Measurements from ENCODE around the gene LRRK2.
A peak's percentile ranks its signal among the peaks of the same experiment; 100 is the strongest.
"Not testable (repeated sequence)": the region's sequence is repeated elsewhere in the genome, so short reads cannot be mapped to it uniquely, and the experiment has no call there.

Gene LRRK2

DNA sequence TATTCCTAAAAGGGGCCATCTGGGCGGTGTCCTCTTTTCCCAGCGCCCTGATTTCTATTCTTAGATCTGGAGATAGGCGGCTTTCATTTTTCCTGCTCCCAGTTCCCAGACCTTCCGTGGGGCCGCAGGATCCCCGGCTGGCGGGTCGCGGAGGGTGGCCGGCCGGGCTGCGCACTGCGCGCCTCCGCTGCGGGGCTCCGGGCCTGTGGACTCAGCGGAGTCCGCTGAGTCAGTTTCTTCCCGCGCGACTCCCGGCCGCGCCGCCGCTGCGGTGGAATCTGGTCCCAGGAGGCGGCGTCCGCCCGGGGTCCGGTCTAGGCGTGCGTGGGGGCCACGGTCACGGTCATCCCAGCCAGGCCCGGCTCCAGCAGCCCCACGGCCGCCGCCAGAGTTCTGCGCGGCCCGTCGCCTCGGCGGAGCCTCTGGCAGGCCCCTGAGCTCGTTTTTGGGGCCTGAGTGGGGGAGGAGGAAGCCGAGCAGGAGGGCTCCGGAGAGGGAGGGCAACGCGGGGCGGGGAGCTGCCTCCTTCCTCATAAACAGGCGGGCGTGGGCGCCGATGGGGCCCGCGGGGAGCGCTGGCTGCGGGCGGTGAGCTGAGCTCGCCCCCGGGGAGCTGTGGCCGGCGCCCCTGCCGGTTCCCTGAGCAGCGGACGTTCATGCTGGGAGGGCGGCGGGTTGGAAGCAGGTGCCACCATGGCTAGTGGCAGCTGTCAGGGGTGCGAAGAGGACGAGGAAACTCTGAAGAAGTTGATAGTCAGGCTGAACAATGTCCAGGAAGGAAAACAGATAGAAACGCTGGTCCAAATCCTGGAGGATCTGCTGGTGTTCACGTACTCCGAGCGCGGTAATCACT, at the start of gene LRRK2:
Gene LRRK2, plus strand, starts transcription at position 559 of the 853 bp plus-strand sequence. Its CDS starts 135 bp downstream, at position 694.
- DNase-seq (ENCODE audit: low read depth in 2 of 2, low spot score in 1 of 2): peak; percentile 3 to 7

- no peak for DNase-seq (ENCODE audit: low read depth in 2 of 2, low spot score in 1 of 2)
Measured at GRCh38 chr12:40175045-40175444, 49.8 kb upstream of the LRRK2 start.

DNA sequence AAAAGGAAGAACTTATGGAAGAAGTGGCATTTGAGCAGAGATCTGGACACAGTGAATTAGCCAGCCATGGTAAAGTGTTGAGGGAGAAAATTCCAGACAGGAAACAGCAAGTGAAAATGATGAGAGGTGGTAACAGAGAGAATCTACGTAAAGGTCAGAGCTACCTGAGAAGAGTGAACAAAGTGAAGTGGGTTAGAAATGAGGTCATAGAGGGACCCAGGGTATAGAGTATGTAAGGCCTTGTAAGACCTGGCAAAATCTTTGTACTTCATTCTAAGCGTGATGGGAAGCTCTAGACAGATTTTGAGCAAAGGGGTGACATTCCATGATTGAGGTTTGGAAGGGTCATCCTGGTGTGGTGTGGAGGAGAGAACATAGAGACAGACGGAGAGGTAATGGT, 49.3 kb upstream of the LRRK2 start:
- no peak for DNase-seq (ENCODE audit: low read depth in 2 of 2, low spot score in 1 of 2)

DNA sequence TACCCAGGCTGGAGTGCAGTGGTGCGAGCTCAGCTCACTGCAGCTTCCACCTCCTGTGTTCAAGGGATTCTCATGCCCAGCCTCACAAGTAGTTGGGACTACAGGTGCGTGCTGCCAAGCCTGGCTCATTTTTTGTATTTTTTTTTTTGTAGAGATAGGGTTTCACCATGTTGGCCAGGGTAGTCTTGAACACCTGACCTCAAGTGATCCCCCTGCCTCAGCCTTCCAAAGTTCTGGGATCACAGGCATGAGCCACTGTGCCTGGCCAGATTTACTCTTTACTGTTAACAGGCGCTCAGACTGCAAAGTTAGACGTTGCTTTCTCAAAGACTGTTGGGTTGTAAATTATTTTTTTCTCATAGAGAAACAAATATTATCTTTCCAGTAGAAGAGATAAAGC, 46.1 kb upstream of the LRRK2 start:
- no peak for DNase-seq (ENCODE audit: low read depth in 2 of 2, low spot score in 1 of 2)

- no peak for DNase-seq (ENCODE audit: low read depth in 2 of 2, low spot score in 1 of 2)
Measured at GRCh38 chr12:40181490-40181889, 43.3 kb upstream of the LRRK2 start.

DNA sequence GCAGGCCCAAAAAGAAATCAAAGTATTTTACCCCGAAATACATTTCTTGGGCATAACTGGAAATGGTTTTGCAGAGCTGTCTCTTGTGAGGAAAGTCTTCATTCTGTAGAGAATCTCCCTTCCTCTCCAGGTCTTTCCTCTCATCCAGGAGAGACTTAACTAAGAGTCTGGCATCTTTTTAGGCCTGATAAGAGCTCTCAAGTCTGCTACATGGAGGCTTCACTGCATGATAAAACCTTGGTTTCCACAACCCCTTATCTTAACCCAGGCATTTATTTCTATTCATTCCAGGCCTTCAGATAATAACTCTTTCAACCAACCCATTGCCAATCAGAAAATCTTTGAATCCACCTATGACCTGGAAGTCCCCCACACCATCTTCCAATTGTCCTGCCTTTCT, 41.1 kb upstream of the LRRK2 start:
- DNase-seq (ENCODE audit: low read depth in 2 of 2, low spot score in 1 of 2): no peak

GRCh38 chr12:40184493-40185302, 40.1 kb upstream of the LRRK2 start:
- no peak for DNase-seq (ENCODE audit: low read depth in 2 of 2, low spot score in 1 of 2)

DNA sequence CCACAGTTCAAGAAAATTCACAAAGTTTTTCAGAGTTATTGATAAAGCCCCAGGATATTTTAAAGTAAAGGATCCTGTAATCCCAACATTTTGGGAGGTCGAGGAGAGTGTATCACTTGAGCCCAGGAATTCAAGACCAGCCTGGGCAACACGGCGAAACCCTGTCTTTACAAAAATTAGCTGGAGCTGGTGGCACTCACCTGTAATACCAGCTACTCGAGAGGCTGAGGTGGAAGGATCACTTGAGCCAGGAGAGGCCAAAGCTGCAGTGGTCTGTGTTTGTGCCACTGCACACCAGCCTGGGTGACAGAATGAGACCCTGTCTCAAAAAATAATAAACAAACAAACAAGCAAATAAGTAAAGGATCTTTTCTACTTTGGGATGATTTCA, 39.5 kb upstream of the LRRK2 start:
- DNase-seq (ENCODE audit: low read depth in 2 of 2, low spot score in 1 of 2): no peak

- DNase-seq (ENCODE audit: low read depth in 2 of 2, low spot score in 1 of 2): no peak
Measured at GRCh38 chr12:40188558-40189320, 36.1 kb upstream of the LRRK2 start.

DNA sequence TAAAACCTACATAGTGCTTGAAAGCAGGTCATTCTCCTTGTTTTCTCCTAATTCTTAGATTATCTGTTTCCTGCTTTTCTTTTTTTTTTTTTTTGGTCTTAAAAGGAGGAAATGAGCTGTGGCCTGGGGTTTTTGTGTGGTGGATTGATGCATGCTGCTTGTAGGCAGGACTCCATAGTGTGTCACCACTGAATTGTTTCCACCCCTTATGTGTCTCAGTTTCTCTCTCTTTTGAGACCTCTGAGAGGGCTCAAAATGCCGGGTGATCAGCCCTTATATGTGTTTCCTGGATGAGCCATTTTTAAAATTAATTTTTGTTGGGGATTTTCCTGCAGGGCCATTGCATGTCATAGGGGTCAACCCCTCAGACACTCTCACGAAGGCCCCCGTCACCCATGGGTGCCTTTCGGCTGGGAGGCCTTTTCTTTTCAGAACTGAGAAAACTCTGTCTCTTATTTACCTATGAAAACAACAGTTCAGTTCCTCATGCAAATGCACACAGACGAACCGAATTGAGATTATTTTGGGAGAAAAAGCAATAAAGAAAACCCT, 32.0 kb upstream of the LRRK2 start:
- no peak for DNase-seq (ENCODE audit: low read depth in 2 of 2, low spot score in 1 of 2)

DNA sequence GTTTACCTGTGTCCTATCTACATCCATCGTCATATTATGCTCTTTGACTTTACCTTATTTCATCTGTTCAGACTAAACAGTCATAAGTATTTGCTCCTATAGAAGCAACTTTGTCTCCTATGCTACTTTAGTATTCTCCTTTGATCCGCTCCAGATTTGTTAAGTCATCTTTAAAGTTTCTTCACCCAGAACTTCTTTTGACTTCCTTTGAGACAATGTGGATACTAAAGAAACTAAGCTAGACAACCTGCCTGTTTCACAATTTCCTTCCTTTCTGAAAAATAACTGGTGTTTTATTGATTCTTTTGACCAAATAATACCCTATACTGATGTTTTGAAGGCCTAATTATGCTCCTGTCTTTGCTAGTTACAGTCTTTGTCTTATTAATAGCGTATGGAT, 30.0 kb upstream of the LRRK2 start:
- no peak for DNase-seq (ENCODE audit: low read depth in 2 of 2, low spot score in 1 of 2)

DNA sequence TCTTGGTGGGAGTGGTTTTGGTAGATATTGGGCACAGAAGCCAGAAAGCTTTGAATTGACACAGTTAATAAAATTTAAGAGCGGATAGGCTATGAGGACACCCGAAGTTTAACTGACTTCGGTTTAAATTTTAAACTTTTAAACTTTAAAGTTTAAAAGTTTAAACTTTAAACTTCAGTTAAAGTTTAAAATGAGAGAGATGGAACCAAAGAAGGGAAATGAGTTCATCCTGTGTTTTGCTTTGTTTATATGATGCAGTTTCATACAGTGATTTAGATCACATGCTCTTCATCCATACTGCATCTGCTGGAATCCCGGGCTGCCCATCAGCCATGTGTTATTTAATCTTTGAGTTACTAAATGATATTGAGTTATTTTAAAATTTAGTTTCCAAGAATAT, 27.2 kb upstream of the LRRK2 start:
- DNase-seq (ENCODE audit: low read depth in 2 of 2, low spot score in 1 of 2): no peak

- DNase-seq (ENCODE audit: low read depth in 2 of 2, low spot score in 1 of 2): no peak
Measured at GRCh38 chr12:40198601-40199000, 26.2 kb upstream of the LRRK2 start.

DNA sequence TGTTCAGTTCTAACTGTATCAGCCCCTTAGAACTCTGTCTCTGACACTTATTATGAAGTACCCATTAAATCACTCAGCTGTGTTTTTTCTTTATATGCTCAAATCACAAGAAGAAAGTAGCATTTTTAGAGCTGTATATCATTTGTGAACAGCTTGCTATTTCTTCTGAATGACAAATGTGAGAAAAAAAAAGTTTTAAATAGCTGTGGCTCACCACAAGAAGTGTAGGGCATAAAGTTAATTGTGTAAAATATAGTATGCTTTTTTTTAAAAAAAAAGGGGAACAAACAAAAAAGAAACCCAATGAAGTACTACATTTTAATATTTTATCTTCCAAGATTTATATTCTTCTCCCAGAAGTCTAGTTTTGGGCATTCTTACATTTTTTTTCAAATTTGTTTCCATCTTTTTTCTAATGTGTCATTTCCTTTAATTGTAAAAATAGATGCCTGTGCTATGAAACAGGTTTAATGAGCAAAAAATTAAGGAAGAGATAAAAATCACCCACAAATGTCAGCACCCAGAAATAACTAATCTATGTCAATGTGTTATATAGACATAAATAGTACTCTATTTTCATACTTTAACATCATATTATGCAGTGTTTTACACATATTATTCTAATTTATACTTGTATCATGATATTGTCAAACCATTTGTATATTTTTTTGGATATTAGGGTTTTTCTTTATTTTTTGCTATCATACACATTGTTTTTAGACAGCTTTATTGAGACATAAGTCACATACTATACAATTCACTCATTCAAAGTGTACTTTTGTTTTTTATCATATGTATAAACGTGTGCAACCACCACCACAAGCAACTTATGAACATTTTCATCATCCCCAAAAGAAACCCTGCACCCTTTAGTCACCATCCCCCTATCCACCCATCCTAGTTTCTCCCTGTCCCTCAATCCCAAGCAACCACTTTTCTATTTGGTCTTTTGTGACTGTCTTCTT, 22.4 kb upstream of the LRRK2 start:
- no peak for DNase-seq (ENCODE audit: low read depth in 2 of 2, low spot score in 1 of 2)

DNA sequence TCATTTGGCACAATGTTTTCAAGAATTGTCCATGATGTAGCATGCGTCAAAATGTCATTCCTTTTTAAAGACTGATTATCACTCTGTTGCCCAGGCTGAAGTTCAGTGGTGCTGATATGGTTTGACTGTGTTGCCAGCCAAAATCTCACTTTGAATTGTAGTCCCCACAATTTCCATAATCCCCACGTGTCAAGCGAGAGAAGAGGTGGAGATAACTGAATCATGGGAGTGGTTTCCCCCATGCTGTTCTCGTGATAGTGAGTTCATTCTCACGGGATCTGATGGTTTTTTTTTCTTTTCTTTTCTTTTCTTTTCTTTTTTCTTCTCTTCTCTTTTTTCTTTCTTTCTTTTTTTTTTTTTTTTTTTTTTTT, 21.8 kb upstream of the LRRK2 start:
- DNase-seq (ENCODE audit: low read depth in 2 of 2, low spot score in 1 of 2): no peak

DNA sequence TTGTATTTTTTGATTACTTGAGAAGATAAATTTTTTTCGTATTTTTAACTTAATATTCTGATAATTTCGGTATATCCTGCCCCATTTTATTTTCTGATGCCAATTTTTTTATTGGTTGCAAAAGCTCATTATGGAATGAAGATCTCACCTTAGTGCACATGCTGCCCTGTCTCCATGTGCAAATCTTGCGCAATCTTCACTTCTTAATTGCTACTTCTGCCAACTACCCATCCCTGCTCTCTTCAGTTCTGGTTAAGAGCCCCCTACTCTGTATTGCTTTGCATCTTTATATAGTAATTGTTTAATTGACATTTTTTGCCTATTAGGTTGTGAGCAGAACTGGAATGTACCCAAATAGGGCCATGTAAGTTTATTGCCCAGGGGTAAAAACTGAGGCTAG, 20.5 kb upstream of the LRRK2 start:
- no peak for DNase-seq (ENCODE audit: low read depth in 2 of 2, low spot score in 1 of 2)

- DNase-seq (ENCODE audit: low read depth in 2 of 2, low spot score in 1 of 2): no peak
Measured at GRCh38 chr12:40207551-40207950, 17.2 kb upstream of the LRRK2 start.

DNA sequence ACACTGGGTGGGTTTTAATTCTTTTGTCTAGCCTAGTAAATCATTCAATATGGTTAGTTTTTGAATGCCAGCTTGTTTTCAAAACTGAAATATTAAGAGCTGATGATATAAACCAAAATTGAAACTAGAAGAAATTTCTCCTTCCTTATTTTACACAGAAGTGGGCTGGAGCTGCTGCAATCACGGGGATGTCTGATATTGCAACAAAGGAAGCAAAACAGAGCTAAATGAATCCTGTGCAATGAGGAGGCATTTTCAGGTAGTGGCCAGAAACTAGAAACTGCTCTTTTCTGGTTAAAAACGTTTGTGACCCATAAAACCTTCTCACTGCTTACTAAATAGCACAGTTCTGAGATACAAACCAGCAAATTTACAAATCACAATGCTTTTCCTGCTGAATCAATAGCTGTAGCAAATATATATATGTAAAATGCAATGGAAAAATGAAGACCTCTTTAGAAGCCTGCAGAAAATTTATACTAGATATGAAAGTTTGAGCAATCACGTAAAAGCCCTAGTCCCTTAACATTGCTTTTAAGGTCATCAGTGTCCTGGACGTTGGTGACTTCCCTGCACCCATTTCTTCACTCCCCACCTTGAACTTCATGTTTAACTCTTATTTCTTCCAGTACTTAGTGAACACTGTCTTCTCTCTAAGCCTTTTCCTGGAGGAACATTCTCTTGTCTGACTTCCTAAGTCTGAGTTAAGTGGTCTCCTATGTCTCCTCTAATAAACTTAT, 15.9 kb upstream of the LRRK2 start:
- DNase-seq (ENCODE audit: low read depth in 2 of 2, low spot score in 1 of 2): no peak

DNA sequence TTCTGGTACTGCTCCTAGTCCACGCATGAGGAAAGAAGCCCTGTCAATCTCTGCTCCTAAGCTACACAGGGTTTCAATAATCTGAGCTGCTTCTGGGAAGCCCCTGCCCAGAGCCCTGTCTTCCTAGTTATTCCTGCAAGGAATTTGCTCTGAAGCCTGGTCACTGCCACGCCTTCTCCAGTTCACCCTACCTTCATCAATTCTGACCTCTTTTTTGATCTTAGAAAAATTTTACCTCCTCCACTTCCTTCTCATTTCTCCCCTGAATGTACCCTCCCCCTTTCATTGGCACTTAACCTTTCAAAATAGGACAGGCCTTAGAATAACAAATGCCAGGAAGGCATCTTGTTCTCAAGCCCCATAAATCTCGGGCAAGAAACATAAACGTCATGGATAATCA, 14.9 kb upstream of the LRRK2 start:
- DNase-seq (ENCODE audit: low read depth in 2 of 2, low spot score in 1 of 2): no peak

DNA sequence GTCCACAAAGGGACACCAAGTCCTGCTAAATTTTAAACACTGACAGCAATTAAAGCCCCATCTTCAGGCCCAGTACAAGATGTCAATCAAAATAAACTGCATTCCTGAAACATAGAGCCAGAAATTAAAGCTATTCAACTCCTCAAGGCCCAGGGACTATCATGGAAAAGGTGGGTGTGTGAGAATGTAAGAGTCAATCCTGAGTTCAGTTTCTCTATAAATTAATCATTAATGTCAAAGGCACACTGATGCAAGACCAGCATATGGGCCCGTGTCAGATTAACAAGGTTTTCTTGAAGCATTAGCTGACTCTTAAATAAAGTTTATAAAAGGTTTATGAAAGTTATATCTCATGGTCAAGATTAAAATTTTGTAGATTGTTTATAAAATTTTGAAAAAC, 13.6 kb upstream of the LRRK2 start:
- not testable (repeated sequence) for DNase-seq (ENCODE audit: low read depth in 2 of 2, low spot score in 1 of 2)

Measured in stimulated activated CD8-positive, alpha-beta memory T cell treated with anti-CD3 and anti-CD28 coated beads, Interleukin-4, amount 100 ng/mL, for 1 hour (primary cell).